PC-3 (cell line): ENCODE results near the gene MOCS1. TPM values are rescaled to one million over a fixed set of nuclear protein-coding genes. Genes with fewer than 3 reads are reported as not detected.

ENCODE experiments used
- ATAC-seq: fragments of 200-7000 bp; cut with Tn5 transposase; 2 replicates; pipeline ENCODE4 v1.9.1; 2020; ENCODE audit warnings: mild to moderate bottlenecking, moderate library complexity
- BruUV-seq: library from RNA; stranded (reverse); fragments of 400-500 nt; replicated peaks from 2 replicates; lab custom pipeline; 2021; lab: Mats Ljungman, UMichigan
- CTCF ChIA-PET: fragments of 300-600 bp; sonication (Branson Sonifier 250); formaldehyde crosslinking; loops from one replicate; lab custom pipeline; 2022; ENCODE audit warnings: antibody characterized with exemption; lab: Charles Lee
- POLR2A ChIA-PET: fragments of 300-600 bp; sonication (Branson Sonifier 250); formaldehyde crosslinking; loops from one replicate; lab custom pipeline; 2022; ENCODE audit warnings: antibody characterized with exemption; ENCODE audit not compliant: unreplicated experiment; lab: Charles Lee
- DNase-seq: peaks from one replicate; pipeline ENCODE4 v3.0.0-alpha.2; 2015
- H2AFZ ChIP-seq: fragments of 300-600 bp; sonication (generic); 2 replicates; pipeline ENCODE4 v1.6.0; 2016; ENCODE audit warnings: antibody characterized with exemption, low read length
- H3F3A ChIP-seq: fragments of 300-600 bp; sonication (generic); one replicate; pipeline ENCODE4 v1.6.0; 2017; ENCODE audit warnings: antibody characterized with exemption, low read length, control low read depth, mild to moderate bottlenecking; ENCODE audit not compliant: unreplicated experiment
- H3K27ac ChIP-seq: fragments of 300-600 bp; sonication (generic); 2 replicates; pipeline ENCODE4 v1.5.1; 2016; ENCODE audit warnings: mild to moderate bottlenecking, low read length
- H3K27me3 ChIP-seq: fragments of 300-600 bp; sonication (generic); 2 replicates; pipeline ENCODE4 v1.6.1; 2016; ENCODE audit warnings: low read length, mixed read lengths
- H3K36me3 ChIP-seq: fragments of 300-600 bp; sonication (generic); 2 replicates; pipeline ENCODE4 v1.6.1; 2016; ENCODE audit warnings: low read depth, mixed run types, low read length, mixed read lengths
- H3K4me1 ChIP-seq: fragments of 300-600 bp; sonication (generic); 2 replicates; pipeline ENCODE4 v1.5.1; 2016; ENCODE audit warnings: low read length; ENCODE audit not compliant: insufficient read depth
- H3K4me2 ChIP-seq: fragments of 300-600 bp; sonication (generic); 2 replicates; pipeline ENCODE4 v1.6.0; 2016; ENCODE audit warnings: low read length
- H3K4me3 ChIP-seq: fragments of 300-600 bp; sonication (generic); 2 replicates; pipeline ENCODE4 v1.5.1; 2016; ENCODE audit warnings: mild to moderate bottlenecking, low read length, mixed read lengths
- H3K79me2 ChIP-seq: fragments of 300-600 bp; sonication (generic); 2 replicates; pipeline ENCODE4 v1.6.1; 2017; ENCODE audit warnings: low read length, mixed read lengths
- H3K9ac ChIP-seq: fragments of 300-600 bp; sonication (generic); 2 replicates; pipeline ENCODE4 v1.6.0; 2016; ENCODE audit warnings: mild to moderate bottlenecking, low read length
- H3K9me2 ChIP-seq: fragments of 300-600 bp; sonication (generic); replicated peaks from 2 replicates; pipeline ENCODE4 v1.6.1; 2016; ENCODE audit warnings: mixed run types, low read length, mixed read lengths
- H3K9me3 ChIP-seq: fragments of 300-600 bp; sonication (generic); 2 replicates; pipeline ENCODE4 v1.6.1; 2016; ENCODE audit warnings: low read length, mixed read lengths
- H4K20me1 ChIP-seq: fragments of 300-600 bp; sonication (generic); 2 replicates; pipeline ENCODE4 v1.6.1; 2016; ENCODE audit warnings: low read length, mixed read lengths
- EZH2 ChIP-seq: fragments of 300-600 bp; sonication (generic); IDR thresholded peaks from one replicate; pipeline ENCODE4 v1.6.1; 2017; ENCODE audit warnings: antibody characterized with exemption, mild to moderate bottlenecking, low read length; ENCODE audit not compliant: unreplicated experiment
- EZH2phosphoT487 ChIP-seq: fragments of 300-600 bp; sonication (generic); IDR thresholded peaks from 2 replicates; pipeline ENCODE4 v1.6.1; 2018; ENCODE audit warnings: mild to moderate bottlenecking, antibody characterized with exemption, low read length, borderline replicate concordance
- intact Hi-C: fragments of 100-400 bp; cut with micrococcal nuclease; formaldehyde crosslinking; loops from 2 replicates; pipeline ENCODE4 v1.9.0; 2023
- total RNA-seq: library from RNA; depleted of rRNA; stranded (reverse); fragments of >200 nt; gene quantifications from 2 replicates; pipeline ENCODE4 v1.2.3, GENCODE V29; 2014
- TF ChIP-seq, protein P1 (sequence below): fragments of 300-600 bp; sonication (generic); conservative IDR thresholded peaks from 2 replicates; pipeline ENCODE4 v1.5.1; 2017; ENCODE audit warnings: antibody characterized with exemption, low read depth, mild to moderate bottlenecking, low read length

Gene MOCS1
- total RNA-seq, 1 experiment from 2014 or later, result 6.0 TPM

DNA sequence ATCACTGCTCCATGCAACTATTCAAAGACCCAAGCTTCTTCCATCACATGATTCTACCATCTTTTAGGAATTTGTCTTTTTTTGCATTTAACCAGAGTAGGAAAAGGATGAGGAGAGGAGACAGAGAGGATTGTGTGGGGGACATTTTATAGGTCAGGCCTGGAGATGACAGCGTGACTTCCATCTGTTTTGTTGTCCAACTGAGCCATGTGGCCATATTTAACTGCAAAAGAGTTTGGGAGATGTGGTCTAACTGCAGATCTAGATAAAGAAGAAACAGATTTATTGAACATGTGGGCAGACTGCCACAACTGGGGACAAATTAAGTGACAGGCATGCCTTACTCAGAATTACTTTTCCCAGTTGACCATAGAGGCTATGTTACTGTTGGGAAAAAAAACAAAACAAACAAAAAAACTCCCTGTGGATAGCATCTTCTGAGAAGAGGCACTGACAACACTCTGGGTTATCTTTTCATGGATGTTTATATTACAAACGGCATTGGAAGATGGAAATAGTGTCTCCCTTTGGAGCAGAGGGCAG, 18.9 kb upstream of the MOCS1 start:
- Histone ChIP-seq H3K9me2 (no peaks in the 10 kb centered on the region), H3K9me3 (peaks cover 3% of the 10 kb centered on the region; the same call in 1 of the 2 replicates), H3K4me3 (no peak overlapping the region), H3K27me3 (no peaks in the 10 kb centered on the region), H3K27ac (no peak overlapping the region), H3K4me1 (no peaks in the 10 kb centered on the region), H3K79me2 (no peaks in the 10 kb centered on the region), H3K9ac (no peak overlapping the region), H3K36me3 (no peaks in the 10 kb centered on the region), H3F3A (no peaks in the 10 kb centered on the region), H2AFZ (no peak overlapping the region), H4K20me1 (no peaks in the 10 kb centered on the region), H3K4me2 (no peak overlapping the region)
- DNase-seq (no peak), ATAC-seq (no peak)
- ChIA-PET POLR2A (no interaction called here), CTCF (no interaction called here)
- no TSS peak for BruUV-seq
- TF ChIP-seq, protein P1, sequence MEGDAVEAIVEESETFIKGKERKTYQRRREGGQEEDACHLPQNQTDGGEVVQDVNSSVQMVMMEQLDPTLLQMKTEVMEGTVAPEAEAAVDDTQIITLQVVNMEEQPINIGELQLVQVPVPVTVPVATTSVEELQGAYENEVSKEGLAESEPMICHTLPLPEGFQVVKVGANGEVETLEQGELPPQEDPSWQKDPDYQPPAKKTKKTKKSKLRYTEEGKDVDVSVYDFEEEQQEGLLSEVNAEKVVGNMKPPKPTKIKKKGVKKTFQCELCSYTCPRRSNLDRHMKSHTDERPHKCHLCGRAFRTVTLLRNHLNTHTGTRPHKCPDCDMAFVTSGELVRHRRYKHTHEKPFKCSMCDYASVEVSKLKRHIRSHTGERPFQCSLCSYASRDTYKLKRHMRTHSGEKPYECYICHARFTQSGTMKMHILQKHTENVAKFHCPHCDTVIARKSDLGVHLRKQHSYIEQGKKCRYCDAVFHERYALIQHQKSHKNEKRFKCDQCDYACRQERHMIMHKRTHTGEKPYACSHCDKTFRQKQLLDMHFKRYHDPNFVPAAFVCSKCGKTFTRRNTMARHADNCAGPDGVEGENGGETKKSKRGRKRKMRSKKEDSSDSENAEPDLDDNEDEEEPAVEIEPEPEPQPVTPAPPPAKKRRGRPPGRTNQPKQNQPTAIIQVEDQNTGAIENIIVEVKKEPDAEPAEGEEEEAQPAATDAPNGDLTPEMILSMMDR, result no peak
- no peak for TF ChIP-seq EZH2
- TF ChIP-seq EZH2phosphoT487, result no peak
- intact Hi-C loops, result no loop called here

GRCh38 chr6:39952167-39952566, 17.9 kb upstream of the MOCS1 start:
- Histone ChIP-seq H3K9me2 (no peaks in the 10 kb centered on the region), H3K36me3 (no peaks in the 10 kb centered on the region), H3K27me3 (peaks cover 3% of the 10 kb centered on the region), H3K4me3 (no peak overlapping the region), H4K20me1 (no peaks in the 10 kb centered on the region), H3K27ac (no peak overlapping the region), H3F3A (no peaks in the 10 kb centered on the region), H3K9ac (no peak overlapping the region), H3K9me3 (peaks cover 3% of the 10 kb centered on the region; the same call in 1 of the 2 replicates), H2AFZ (no peak overlapping the region), H3K4me2 (no peak overlapping the region), H3K4me1 (no peaks in the 10 kb centered on the region), H3K79me2 (no peaks in the 10 kb centered on the region)
- TF ChIP-seq EZH2, result no peak
- TF ChIP-seq, protein P1, result no peak
- no peak for TF ChIP-seq EZH2phosphoT487
- ChIA-PET CTCF (no interaction called here), POLR2A (no interaction called here)
- no peak for ATAC-seq
- intact Hi-C loops, result no loop called here
- no peak for DNase-seq
- no TSS peak for BruUV-seq

- Histone ChIP-seq H3F3A (no peaks in the 10 kb centered on the region), H2AFZ (no peak overlapping the region), H3K9ac (no peak overlapping the region), H3K9me3 (peaks cover 3% of the 10 kb centered on the region; the same call in 1 of the 2 replicates), H3K36me3 (no peaks in the 10 kb centered on the region), H3K79me2 (no peaks in the 10 kb centered on the region), H3K27me3 (peaks cover 7% of the 10 kb centered on the region), H3K9me2 (no peaks in the 10 kb centered on the region), H3K4me2 (no peak overlapping the region), H3K4me3 (no peak overlapping the region), H3K27ac (no peak overlapping the region), H3K4me1 (no peaks in the 10 kb centered on the region), H4K20me1 (no peaks in the 10 kb centered on the region)
- no peak for TF ChIP-seq EZH2
- TF ChIP-seq, protein P1, result no peak
- TF ChIP-seq EZH2phosphoT487, result no peak
- no TSS peak for BruUV-seq
- POLR2A ChIA-PET, result no interaction called here
- ATAC-seq (no peak), DNase-seq (no peak)
- intact Hi-C loops, result no loop called here
- CTCF ChIA-PET, result no interaction called here
Observed at GRCh38 chr6:39951716-39952115, 17.5 kb upstream of the MOCS1 start.
